ENCODE data around the gene ZNF296.

Gene ZNF296

GRCh38 chr19:45041125-45041524 lies 35.2 kb downstream of the ZNF296 start:
- no peak for TF ChIP-seq CTCF (IDR thresholded peaks at IDR 0.05; ENCODE audit: low read depth, low read length)
- no peak overlapping the region for H3K4me3 ChIP-seq (ENCODE audit: low read depth, low read length)

- no peak for TF ChIP-seq CTCF (IDR thresholded peaks at IDR 0.05; ENCODE audit: low read depth, low read length)
- peak overlapping the region; percentile 85 for H3K4me3 ChIP-seq (ENCODE audit: low read depth, low read length)
These were observed 36.1 kb downstream of the ZNF296 start for GRCh38 chr19:45040059-45040771.

- TF ChIP-seq CTCF (IDR thresholded peaks at IDR 0.05; ENCODE audit: low read depth, low read length): no peak
These were observed 37.1 kb downstream of the ZNF296 start, which contains the start of gene CLASRP for GRCh38 chr19:45038931-45039893. CLASRP (plus strand) TSS chr19:45039045; CDS start chr19:45040213, 1,168 bp downstream.

GRCh38 chr19:45037393-45038169 lies 38.7 kb downstream of the ZNF296 start:
- no peak overlapping the region for H3K4me3 ChIP-seq (ENCODE audit: low read depth, low read length)
- no peak for TF ChIP-seq CTCF (IDR thresholded peaks at IDR 0.05; ENCODE audit: low read depth, low read length)

More at GRCh38 chr19:45038931-45039893, 37.1 kb downstream of the ZNF296 start, which contains the start of gene CLASRP:
- H3K4me3 ChIP-seq (ENCODE audit: low read depth, low read length): peak within 1 kb of the TSS; percentile 85

GRCh38 chr19:45035755-45036154 lies 40.5 kb downstream of the ZNF296 start:
- no peak overlapping the region for H3K4me3 ChIP-seq (ENCODE audit: low read depth, low read length)
- no peak for TF ChIP-seq CTCF (IDR thresholded peaks at IDR 0.05; ENCODE audit: low read depth, low read length)

GRCh38 chr19:45032421-45032820 lies 43.9 kb downstream of the ZNF296 start:
- no peak overlapping the region for H3K4me3 ChIP-seq (ENCODE audit: low read depth, low read length)
- TF ChIP-seq CTCF (IDR thresholded peaks at IDR 0.05; ENCODE audit: low read depth, low read length): no peak

Data from WI38 (cell line).